ENCODE data around the gene COL13A1. TPM values are rescaled to one million over a fixed set of nuclear protein-coding genes. Genes with fewer than 3 reads are reported as not detected.

COL13A1 gene
- polyA plus RNA-seq, 1 experiment: 11.9 TPM

DNA sequence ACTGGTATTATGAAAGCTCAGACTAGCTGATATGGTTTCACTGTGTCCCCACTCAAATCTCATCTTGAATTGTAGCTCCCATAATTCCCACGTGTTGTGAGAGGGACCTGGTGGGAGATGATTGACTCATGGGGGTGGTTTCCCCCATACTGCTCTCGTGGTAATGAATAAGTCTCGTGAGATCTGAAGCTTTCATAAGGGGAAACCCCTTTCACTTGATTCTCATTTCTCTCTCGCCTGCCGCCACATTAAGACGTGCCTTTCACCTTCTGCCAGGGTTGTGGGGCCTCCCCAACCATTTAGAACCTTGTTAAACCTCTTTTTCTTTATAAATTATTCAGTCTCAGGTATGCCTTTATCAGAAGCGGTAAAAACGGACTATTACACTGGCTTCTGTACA lies 40.3 kb downstream of the COL13A1 start:
- POLR2A ChIA-PET: no interaction called here

DNA sequence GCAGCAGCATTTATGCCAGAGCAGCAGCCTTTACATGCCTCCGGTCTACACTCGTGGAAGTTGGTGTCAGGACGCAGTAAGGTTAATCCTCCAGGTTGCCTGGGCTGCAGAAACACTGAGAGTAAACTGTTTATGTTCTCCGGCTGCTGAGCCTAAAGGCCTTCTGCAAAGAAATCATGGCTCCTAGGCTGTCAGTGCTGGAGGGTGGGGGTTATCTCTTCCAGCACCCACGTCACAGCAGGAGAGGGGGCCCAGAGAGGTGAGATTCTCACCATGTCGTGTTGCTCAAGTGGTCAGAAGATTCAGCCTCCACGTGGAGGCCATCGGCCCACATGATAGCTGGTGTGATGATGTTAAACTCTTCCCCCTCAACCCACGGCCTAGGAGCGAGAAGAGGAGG lies 41.2 kb downstream of the COL13A1 start:
- H3K4me3 ChIP-seq (ENCODE audit: low read depth, low read length): no peak overlapping the region
- ChIA-PET POLR2A (no interaction called here), CTCF (interaction anchor here (1.0 to 1.6 kb wide), 2 partner anchors 42 to 72 kb away, joined by 3 to 4 read pairs; partner anchors contain the start of gene COL13A1)
- no peaks in the 10 kb centered on the region for H3K27me3 ChIP-seq (ENCODE audit: control insufficient read depth, insufficient read depth, low read length)
- no peak for DNase-seq (ENCODE audit: low read depth)
- H3K36me3 ChIP-seq (ENCODE audit: control insufficient read depth, insufficient read depth, low read length): no peaks in the 10 kb centered on the region
- TF ChIP-seq, protein P1, sequence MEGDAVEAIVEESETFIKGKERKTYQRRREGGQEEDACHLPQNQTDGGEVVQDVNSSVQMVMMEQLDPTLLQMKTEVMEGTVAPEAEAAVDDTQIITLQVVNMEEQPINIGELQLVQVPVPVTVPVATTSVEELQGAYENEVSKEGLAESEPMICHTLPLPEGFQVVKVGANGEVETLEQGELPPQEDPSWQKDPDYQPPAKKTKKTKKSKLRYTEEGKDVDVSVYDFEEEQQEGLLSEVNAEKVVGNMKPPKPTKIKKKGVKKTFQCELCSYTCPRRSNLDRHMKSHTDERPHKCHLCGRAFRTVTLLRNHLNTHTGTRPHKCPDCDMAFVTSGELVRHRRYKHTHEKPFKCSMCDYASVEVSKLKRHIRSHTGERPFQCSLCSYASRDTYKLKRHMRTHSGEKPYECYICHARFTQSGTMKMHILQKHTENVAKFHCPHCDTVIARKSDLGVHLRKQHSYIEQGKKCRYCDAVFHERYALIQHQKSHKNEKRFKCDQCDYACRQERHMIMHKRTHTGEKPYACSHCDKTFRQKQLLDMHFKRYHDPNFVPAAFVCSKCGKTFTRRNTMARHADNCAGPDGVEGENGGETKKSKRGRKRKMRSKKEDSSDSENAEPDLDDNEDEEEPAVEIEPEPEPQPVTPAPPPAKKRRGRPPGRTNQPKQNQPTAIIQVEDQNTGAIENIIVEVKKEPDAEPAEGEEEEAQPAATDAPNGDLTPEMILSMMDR (IDR thresholded peaks at IDR 0.05; ENCODE audit: insufficient read depth, low read depth, low read length): no peak

More for the DNA sequence above, 40.3 kb downstream of the COL13A1 start:
- H3K27me3 ChIP-seq (ENCODE audit: control insufficient read depth, insufficient read depth, low read length): no peaks in the 10 kb centered on the region
- TF ChIP-seq, protein P1 (IDR thresholded peaks at IDR 0.05; ENCODE audit: insufficient read depth, low read depth, low read length): no peak
- CTCF ChIA-PET: interaction anchor here (0.6 to 1.6 kb wide), 3 partner anchors 25 to 73 kb away, joined by 3 to 6 read pairs (median 4); partner anchors contain the start of gene COL13A1
- H3K4me3 ChIP-seq (ENCODE audit: low read depth, low read length): no peak overlapping the region
- H3K36me3 ChIP-seq (ENCODE audit: control insufficient read depth, insufficient read depth, low read length): no peaks in the 10 kb centered on the region
- no peak for DNase-seq (ENCODE audit: low read depth)

DNA sequence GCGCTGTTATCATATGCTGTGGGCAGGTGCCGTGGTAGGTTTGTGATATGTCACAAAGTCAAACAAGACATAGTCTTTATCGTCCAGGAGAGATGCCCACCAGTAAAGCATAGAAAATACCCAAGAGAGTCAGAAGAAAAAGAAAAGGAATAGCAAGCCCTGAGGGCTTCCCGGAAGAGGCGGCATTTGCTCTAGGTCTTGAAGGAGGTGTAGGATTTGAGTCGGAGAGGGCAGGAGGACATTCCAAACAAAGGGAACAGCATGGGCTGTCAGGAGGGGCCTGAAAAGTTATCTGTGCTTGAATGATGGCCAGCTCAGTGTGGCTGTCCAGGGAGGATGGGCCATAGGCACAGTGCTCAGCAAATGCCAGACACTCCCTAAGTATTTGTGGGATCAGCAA lies 42.2 kb downstream of the COL13A1 start:
- ChIA-PET POLR2A (no interaction called here), CTCF (interaction anchor here (1.3 kb wide), 1 partner anchor 114 kb away, joined by 4 read pairs; no protein-coding TSS in a partner anchor)
- TF ChIP-seq, protein P1 (IDR thresholded peaks at IDR 0.05; ENCODE audit: insufficient read depth, low read depth, low read length): no peak
- Histone ChIP-seq H3K36me3 (ENCODE audit: control insufficient read depth, insufficient read depth, low read length) (no peaks in the 10 kb centered on the region), H3K27me3 (ENCODE audit: control insufficient read depth, insufficient read depth, low read length) (no peaks in the 10 kb centered on the region), H3K4me3 (ENCODE audit: low read depth, low read length) (no peak overlapping the region)
- DNase-seq (ENCODE audit: low read depth): no peak

DNA sequence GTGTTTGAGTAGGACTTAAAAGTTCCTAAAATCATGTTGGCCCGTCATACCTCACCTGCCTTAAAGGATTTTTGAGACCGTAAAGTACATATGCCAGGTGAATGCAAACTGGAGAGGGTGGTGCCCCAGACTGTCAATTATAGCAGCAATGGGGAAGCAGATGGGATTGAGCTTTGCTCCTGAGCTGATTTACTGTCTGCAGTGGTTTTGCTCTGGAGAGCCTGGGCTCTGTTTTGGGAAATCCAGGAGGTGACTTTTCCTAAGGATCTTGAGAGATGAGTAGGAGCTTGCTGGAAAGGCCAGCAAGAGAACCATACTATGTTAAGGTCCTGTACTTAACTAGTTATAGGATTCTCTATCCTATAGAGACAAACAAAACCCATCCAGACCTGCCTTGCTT lies 43.0 kb downstream of the COL13A1 start:
- CTCF ChIA-PET: interaction anchor here (1.0 to 1.3 kb wide), 2 partner anchors 102 to 114 kb away, joined by 3 to 4 read pairs; no protein-coding TSS in a partner anchor
- DNase-seq (ENCODE audit: low read depth): no peak

DNA sequence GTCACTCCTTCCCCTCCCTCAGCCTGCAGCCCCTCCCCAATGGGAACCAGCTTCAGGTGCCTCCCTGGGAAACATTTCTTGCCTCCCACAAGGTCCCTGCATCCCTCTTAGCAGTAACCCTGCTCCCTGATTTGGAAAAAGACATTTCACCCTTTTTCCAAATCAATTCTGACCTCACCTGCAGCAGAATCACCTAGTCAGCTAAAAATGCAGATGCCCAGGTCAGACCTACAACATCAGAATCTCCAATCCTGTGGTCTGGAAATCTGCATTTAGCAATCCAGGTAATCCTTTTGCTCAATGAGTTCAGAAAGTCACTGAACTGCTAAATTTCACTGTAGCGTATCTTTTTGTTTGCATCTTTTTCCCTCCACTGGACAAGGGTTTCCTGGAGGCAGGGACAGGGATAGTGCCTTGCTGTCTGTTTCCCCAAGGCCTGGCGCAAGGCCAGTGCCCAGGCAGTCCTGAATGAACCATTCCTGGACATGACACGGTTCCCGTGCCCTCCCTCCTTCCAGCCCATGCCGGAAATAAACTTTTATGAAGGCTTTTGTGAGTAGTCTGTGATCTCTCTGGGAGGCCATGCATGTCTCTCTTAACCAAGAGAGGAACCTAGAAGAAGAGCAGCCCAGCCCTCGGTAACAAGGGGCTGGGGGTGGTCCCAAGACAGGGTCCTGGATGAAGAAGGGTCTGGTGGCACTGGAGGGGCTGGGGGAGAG lies 44.0 kb downstream of the COL13A1 start:
- DNase-seq (ENCODE audit: low read depth): no peak
- no peaks in the 10 kb centered on the region for H3K36me3 ChIP-seq (ENCODE audit: control insufficient read depth, insufficient read depth, low read length)
- ChIA-PET CTCF (interaction anchor here (1.1 kb wide), 1 partner anchor 13 kb away, joined by 5 read pairs; no protein-coding TSS in a partner anchor), POLR2A (no interaction called here)
- H3K27me3 ChIP-seq (ENCODE audit: control insufficient read depth, insufficient read depth, low read length): no peaks in the 10 kb centered on the region
- no peak overlapping the region for H3K4me3 ChIP-seq (ENCODE audit: low read depth, low read length)
- TF ChIP-seq, protein P1 (IDR thresholded peaks at IDR 0.05; ENCODE audit: insufficient read depth, low read depth, low read length): no peak

More for the DNA sequence above, 43.0 kb downstream of the COL13A1 start:
- TF ChIP-seq, protein P1 (IDR thresholded peaks at IDR 0.05; ENCODE audit: insufficient read depth, low read depth, low read length): no peak
- Histone ChIP-seq H3K27me3 (ENCODE audit: control insufficient read depth, insufficient read depth, low read length) (no peaks in the 10 kb centered on the region), H3K4me3 (ENCODE audit: low read depth, low read length) (no peak overlapping the region), H3K36me3 (ENCODE audit: control insufficient read depth, insufficient read depth, low read length) (no peaks in the 10 kb centered on the region)
- POLR2A ChIA-PET: no interaction called here

All from BJ (cell line).